HL-60 (cell line): ENCODE results near the gene ARHGAP25.

Source experiments
- DNase-seq, 2 experiments: peaks; one replicate each; pipeline ENCODE4 v3.0.0-alpha.2; 2010 to 2020; ENCODE audit warnings: low read depth in 1 of 2, low spot score in 1 of 2
- H3K27ac ChIP-seq: fragments of 250-450 bp; sonication (Bioruptor Pico); replicated peaks from 2 replicates; pipeline ENCODE4 v1.5.1; 2020; ENCODE audit warnings: mild to moderate bottlenecking, moderate library complexity
- H3K27me3 ChIP-seq: fragments of 250-450 bp; sonication (Bioruptor Pico); 2 replicates; pipeline ENCODE4 v1.5.1; 2021; ENCODE audit warnings: mild to moderate bottlenecking, moderate library complexity; ENCODE audit not compliant: insufficient read depth, poor library complexity, severe bottlenecking
- H3K4me3 ChIP-seq: replicated peaks from 2 replicates; pipeline ENCODE4 v1.5.1; 2011; ENCODE audit warnings: mild to moderate bottlenecking, control low read depth, low read length; ENCODE audit not compliant: insufficient read depth
- GABPA ChIP-seq: IDR thresholded peaks from 2 replicates; pipeline ENCODE4 v1.6.1; 2012; ENCODE audit warnings: low read depth
- POLR2AphosphoS5 ChIP-seq: IDR thresholded peaks from 2 replicates; pipeline ENCODE4 v1.6.1; 2012; ENCODE audit warnings: low read depth
- REST ChIP-seq: IDR thresholded peaks from 2 replicates; pipeline ENCODE4 v1.6.1; 2012; ENCODE audit warnings: low read depth; ENCODE audit not compliant: insufficient replicate concordance
- SPI1 ChIP-seq: IDR thresholded peaks from 2 replicates; pipeline ENCODE4 v1.6.1; 2012; ENCODE audit warnings: low read depth, mild to moderate bottlenecking, borderline replicate concordance
- TF ChIP-seq, protein P1 (sequence below): IDR thresholded peaks from one replicate; pipeline ENCODE4 v1.5.1; 2011; ENCODE audit warnings: low read length, control low read depth, inconsistent platforms; ENCODE audit not compliant: insufficient read depth

ARHGAP25 gene

DNA sequence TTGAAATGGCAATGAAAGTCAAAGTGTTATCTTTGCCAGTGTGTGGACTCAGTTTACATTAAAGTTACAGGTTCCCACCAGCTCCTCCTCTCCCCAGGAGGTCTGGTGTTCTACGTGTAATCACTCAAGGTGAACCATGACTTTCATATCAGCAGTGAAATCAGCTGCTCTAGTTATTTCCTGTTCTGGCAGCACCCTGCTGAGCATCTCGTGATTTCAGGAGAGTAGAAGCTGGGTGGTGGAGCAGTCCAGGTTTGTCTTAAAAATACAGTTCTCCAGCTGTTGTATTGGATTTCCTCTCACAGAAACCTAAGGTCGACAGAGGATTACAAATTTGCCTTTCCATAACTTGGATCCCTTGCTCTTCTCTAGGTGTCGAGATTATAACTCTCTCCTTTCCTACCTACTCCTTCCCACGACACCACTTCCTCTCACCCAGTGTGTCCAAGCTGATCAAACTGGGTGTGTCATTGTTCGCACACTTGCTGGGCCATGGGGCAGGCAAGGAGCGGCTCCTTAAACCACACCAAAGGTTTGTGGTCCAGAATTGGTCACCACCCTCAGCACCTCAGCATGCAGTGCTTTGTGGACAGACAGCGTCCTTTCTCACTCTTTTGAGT, 13.0 kb upstream of the ARHGAP25 start:
- no peak for DNase-seq
- Histone ChIP-seq H3K27me3 (no peaks in the 10 kb centered on the region), H3K27ac (no peak overlapping the region), H3K4me3 (no peak overlapping the region)
- TF ChIP-seq GABPA (no peak), SPI1 (peak; percentile 56), REST (no peak)

GRCh38 chr2:68722712-68723111, 11.9 kb upstream of the ARHGAP25 start:
- Histone ChIP-seq H3K4me3 (no peak overlapping the region), H3K27me3 (no peaks in the 10 kb centered on the region), H3K27ac (no peak overlapping the region)
- no peak for DNase-seq
- no peak for TF ChIP-seq REST
- TF ChIP-seq SPI1, result no peak
- TF ChIP-seq POLR2AphosphoS5, result no peak
- TF ChIP-seq GABPA, result no peak
- TF ChIP-seq, protein P1, sequence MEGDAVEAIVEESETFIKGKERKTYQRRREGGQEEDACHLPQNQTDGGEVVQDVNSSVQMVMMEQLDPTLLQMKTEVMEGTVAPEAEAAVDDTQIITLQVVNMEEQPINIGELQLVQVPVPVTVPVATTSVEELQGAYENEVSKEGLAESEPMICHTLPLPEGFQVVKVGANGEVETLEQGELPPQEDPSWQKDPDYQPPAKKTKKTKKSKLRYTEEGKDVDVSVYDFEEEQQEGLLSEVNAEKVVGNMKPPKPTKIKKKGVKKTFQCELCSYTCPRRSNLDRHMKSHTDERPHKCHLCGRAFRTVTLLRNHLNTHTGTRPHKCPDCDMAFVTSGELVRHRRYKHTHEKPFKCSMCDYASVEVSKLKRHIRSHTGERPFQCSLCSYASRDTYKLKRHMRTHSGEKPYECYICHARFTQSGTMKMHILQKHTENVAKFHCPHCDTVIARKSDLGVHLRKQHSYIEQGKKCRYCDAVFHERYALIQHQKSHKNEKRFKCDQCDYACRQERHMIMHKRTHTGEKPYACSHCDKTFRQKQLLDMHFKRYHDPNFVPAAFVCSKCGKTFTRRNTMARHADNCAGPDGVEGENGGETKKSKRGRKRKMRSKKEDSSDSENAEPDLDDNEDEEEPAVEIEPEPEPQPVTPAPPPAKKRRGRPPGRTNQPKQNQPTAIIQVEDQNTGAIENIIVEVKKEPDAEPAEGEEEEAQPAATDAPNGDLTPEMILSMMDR, result no peak

DNA sequence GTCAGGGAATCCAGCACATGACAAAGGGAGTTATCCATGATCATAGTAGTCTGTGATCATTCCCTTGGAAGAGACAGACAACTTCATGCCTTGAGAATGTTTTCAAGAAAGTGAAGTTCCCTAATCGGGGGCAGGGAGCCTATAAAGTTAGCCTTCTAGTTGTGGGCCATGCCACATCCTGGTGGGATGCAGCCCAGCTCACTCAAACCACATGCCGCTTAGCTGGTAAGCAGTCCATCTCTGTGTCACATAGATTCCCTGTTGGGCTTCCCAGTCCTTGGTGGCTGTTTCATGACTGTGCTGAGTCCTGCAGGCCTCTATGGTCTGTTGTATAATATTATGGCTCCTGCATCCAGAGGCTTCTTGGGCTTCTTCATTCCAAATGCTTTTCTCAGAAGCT, 11.4 kb upstream of the ARHGAP25 start:
- DNase-seq, result no peak
- Histone ChIP-seq H3K27ac (no peak overlapping the region), H3K27me3 (no peaks in the 10 kb centered on the region), H3K4me3 (no peak overlapping the region)
- TF ChIP-seq POLR2AphosphoS5 (no peak), GABPA (no peak), REST (no peak), SPI1 (no peak)
- TF ChIP-seq, protein P1, result no peak
